Measurements from ENCODE around the gene NHS.

The NHS gene

GRCh38 chrX:17628976-17629375 is 254.0 kb downstream of the NHS start:
- DNase-seq = no peak
- Histone ChIP-seq H3K4me1 (ENCODE audit: low read length) (no peaks in the 10 kb centered on the region), H3K27me3 (replicated peaks; ENCODE audit: insufficient read depth, low read length) (no peaks in the 10 kb centered on the region), H3K36me3 (replicated peaks; ENCODE audit: insufficient read depth, low read length) (no peaks in the 10 kb centered on the region), H3K9ac (ENCODE audit: low read length) (no peak overlapping the region), H3K79me2 (ENCODE audit: low read length) (no peaks in the 10 kb centered on the region), H3K9me3 (replicated peaks; ENCODE audit: insufficient read depth, low read length) (no peaks in the 10 kb centered on the region), H3K27ac (ENCODE audit: low read length) (no peak overlapping the region), H3F3A (ENCODE audit: insufficient read depth, low read length) (no peaks in the 10 kb centered on the region), H3K4me2 (ENCODE audit: low read depth, low read length) (no peak overlapping the region), H3K4me3 (ENCODE audit: low read length) (no peak overlapping the region), H2AFZ (ENCODE audit: low read length) (no peak overlapping the region), H4K20me1 (ENCODE audit: insufficient read depth, low read length) (no peaks in the 10 kb centered on the region), H3K9me2 (replicated peaks; ENCODE audit: insufficient read depth, low read length) (no peaks in the 10 kb centered on the region)
- no peak for TF ChIP-seq EZH2phosphoT487 (IDR thresholded peaks at IDR 0.05; ENCODE audit: low read length)
- TF ChIP-seq CTCF (IDR thresholded peaks at IDR 0.05; ENCODE audit: low read length) = no peak
- no peak for TF ChIP-seq EZH2 (optimal IDR thresholded peaks at IDR 0.05; ENCODE audit: low read depth, low read length)

- Histone ChIP-seq H3K79me2 (ENCODE audit: low read length) (no peaks in the 10 kb centered on the region), H3K4me2 (ENCODE audit: low read depth, low read length) (no peak overlapping the region), H3K27ac (ENCODE audit: low read length) (no peak overlapping the region), H2AFZ (ENCODE audit: low read length) (no peak overlapping the region), H3K4me1 (ENCODE audit: low read length) (no peaks in the 10 kb centered on the region), H3K9me2 (replicated peaks; ENCODE audit: insufficient read depth, low read length) (no peaks in the 10 kb centered on the region), H3K27me3 (replicated peaks; ENCODE audit: insufficient read depth, low read length) (no peaks in the 10 kb centered on the region), H3K9ac (ENCODE audit: low read length) (no peak overlapping the region), H3K9me3 (replicated peaks; ENCODE audit: insufficient read depth, low read length) (no peaks in the 10 kb centered on the region), H3K36me3 (replicated peaks; ENCODE audit: insufficient read depth, low read length) (no peaks in the 10 kb centered on the region), H4K20me1 (ENCODE audit: insufficient read depth, low read length) (no peaks in the 10 kb centered on the region), H3F3A (ENCODE audit: insufficient read depth, low read length) (no peaks in the 10 kb centered on the region), H3K4me3 (ENCODE audit: low read length) (no peak overlapping the region)
- DNase-seq = no peak
- TF ChIP-seq EZH2 (optimal IDR thresholded peaks at IDR 0.05; ENCODE audit: low read depth, low read length) (no peak), EZH2phosphoT487 (IDR thresholded peaks at IDR 0.05; ENCODE audit: low read length) (no peak), CTCF (IDR thresholded peaks at IDR 0.05; ENCODE audit: low read length) (no peak)
These were observed 254.5 kb downstream of the NHS start for GRCh38 chrX:17629519-17629918.

GRCh38 chrX:17631647-17632046 is 256.6 kb downstream of the NHS start:
- Histone ChIP-seq H2AFZ (ENCODE audit: low read length) (no peak overlapping the region), H4K20me1 (ENCODE audit: insufficient read depth, low read length) (no peaks in the 10 kb centered on the region), H3K9me2 (replicated peaks; ENCODE audit: insufficient read depth, low read length) (no peaks in the 10 kb centered on the region), H3K4me3 (ENCODE audit: low read length) (no peak overlapping the region), H3F3A (ENCODE audit: insufficient read depth, low read length) (no peaks in the 10 kb centered on the region), H3K9ac (ENCODE audit: low read length) (no peak overlapping the region), H3K9me3 (replicated peaks; ENCODE audit: insufficient read depth, low read length) (no peaks in the 10 kb centered on the region), H3K4me1 (ENCODE audit: low read length) (no peaks in the 10 kb centered on the region), H3K79me2 (ENCODE audit: low read length) (no peaks in the 10 kb centered on the region), H3K4me2 (ENCODE audit: low read depth, low read length) (no peak overlapping the region), H3K36me3 (replicated peaks; ENCODE audit: insufficient read depth, low read length) (no peaks in the 10 kb centered on the region), H3K27ac (ENCODE audit: low read length) (no peak overlapping the region), H3K27me3 (replicated peaks; ENCODE audit: insufficient read depth, low read length) (no peaks in the 10 kb centered on the region)
- no peak for DNase-seq
- TF ChIP-seq EZH2 (optimal IDR thresholded peaks at IDR 0.05; ENCODE audit: low read depth, low read length) = no peak

DNA sequence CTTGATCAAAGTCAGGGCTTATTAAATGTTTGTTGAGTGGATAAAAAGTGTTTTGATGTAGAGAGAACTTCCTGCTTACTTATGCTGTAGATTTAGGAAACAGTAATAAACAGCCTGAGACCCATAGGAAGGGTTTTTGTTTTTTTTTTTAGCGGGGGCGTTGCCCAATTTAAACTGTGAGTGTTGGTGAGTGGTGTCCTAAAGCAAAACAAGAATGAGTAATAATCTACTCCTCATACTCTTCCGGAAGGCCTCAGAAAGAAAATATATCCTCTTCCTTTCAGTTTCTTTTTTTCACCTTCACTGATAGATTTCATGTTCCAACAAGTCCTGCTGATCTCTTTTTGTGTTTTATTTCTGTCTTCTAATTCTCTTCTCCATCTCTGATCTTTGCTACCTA is 257.9 kb downstream of the NHS start:
- peak; percentile 40 for DNase-seq
- Histone ChIP-seq H2AFZ (ENCODE audit: low read length) (peak overlapping the region; percentile 66), H3K27ac (ENCODE audit: low read length) (no peak overlapping the region)

More for the DNA sequence above, 257.9 kb downstream of the NHS start:
- H3K79me2 ChIP-seq (ENCODE audit: low read length) = no peaks in the 10 kb centered on the region
- H3F3A ChIP-seq (ENCODE audit: insufficient read depth, low read length) = no peaks in the 10 kb centered on the region
- no peak overlapping the region for H3K9ac ChIP-seq (ENCODE audit: low read length)
- no peaks in the 10 kb centered on the region for H3K27me3 ChIP-seq (replicated peaks; ENCODE audit: insufficient read depth, low read length)
- peak overlapping the region; percentile 38 for H3K4me2 ChIP-seq (ENCODE audit: low read depth, low read length)
- H3K9me3 ChIP-seq (replicated peaks; ENCODE audit: insufficient read depth, low read length) = no peaks in the 10 kb centered on the region
- no peaks in the 10 kb centered on the region for H3K9me2 ChIP-seq (replicated peaks; ENCODE audit: insufficient read depth, low read length)
- no peaks in the 10 kb centered on the region for H3K36me3 ChIP-seq (replicated peaks; ENCODE audit: insufficient read depth, low read length)
- no peak for TF ChIP-seq EZH2 (optimal IDR thresholded peaks at IDR 0.05; ENCODE audit: low read depth, low read length)
- no peak for TF ChIP-seq EZH2phosphoT487 (IDR thresholded peaks at IDR 0.05; ENCODE audit: low read length)
- no peak for TF ChIP-seq CTCF (IDR thresholded peaks at IDR 0.05; ENCODE audit: low read length)
- no peak overlapping the region for H3K4me3 ChIP-seq (ENCODE audit: low read length)
- H4K20me1 ChIP-seq (ENCODE audit: insufficient read depth, low read length) = no peaks in the 10 kb centered on the region
- no peaks in the 10 kb centered on the region for H3K4me1 ChIP-seq (ENCODE audit: low read length)
